GM12878 (cell line): ENCODE data around the gene HERPUD1. TPM values are rescaled to one million over a fixed set of nuclear protein-coding genes. Genes with fewer than 3 reads are reported as not detected.

Experiments
- ATAC-seq: fragments of 200-7000 bp; cut with Tn5 transposase; 3 replicates; pipeline ENCODE4 v1.9.1; 2020; ENCODE audit warnings: mild to moderate bottlenecking, moderate library complexity
- BruUV-seq: library from RNA; stranded (reverse); fragments of 400-500 nt; replicated peaks from 2 replicates; lab custom pipeline; 2021; lab: Mats Ljungman, UMichigan
- CTCF ChIA-PET: fragments of 300-600 bp; sonication (Branson Sonifier 250); formaldehyde crosslinking; extraction: SDS; loops from one replicate; lab custom pipeline; 2021; ENCODE audit warnings: inconsistent platforms; lab: Yijun Ruan, JAX
- POLR2A ChIA-PET: fragments of 350-600 bp; formaldehyde crosslinking; extraction: SDS; loops from one replicate; lab custom pipeline; 2021; ENCODE audit warnings: inconsistent platforms; lab: Charles Lee
- RAD21 ChIA-PET: fragments of 300-600 bp; sonication (Branson Sonifier 250); formaldehyde crosslinking; loops from one replicate; lab custom pipeline; 2023; ENCODE audit warnings: antibody characterized with exemption; ENCODE audit not compliant: unreplicated experiment; lab: Charles Lee
- SMC1A ChIA-PET: fragments of 300-600 bp; sonication (Branson Sonifier 250); formaldehyde crosslinking; loops from one replicate; lab custom pipeline; 2023; ENCODE audit not compliant: unreplicated experiment, uncharacterized antibody; lab: Charles Lee
- DNase-seq: peaks from one replicate; pipeline ENCODE4 v3.0.0-alpha.2; 2011; ENCODE audit warnings: low read depth, low spot score
- FAIRE-seq: peaks from 3 replicates; lab custom pipeline; 2011; peaks lifted over from hg19 to GRCh38; lab: Jason Lieb, UNC
- H2AFZ ChIP-seq: 2 replicates; pipeline ENCODE4 v1.6.0; 2011; ENCODE audit warnings: low read depth, low read length, control low read depth; ENCODE audit not compliant: control insufficient read depth
- H3K27ac ChIP-seq: 2 replicates; pipeline ENCODE4 v1.5.1; 2011; ENCODE audit warnings: control low read depth; ENCODE audit not compliant: control insufficient read depth, insufficient read depth
- H3K27me3 ChIP-seq, 2 experiments: replicated peaks in 1 of 2; 2 replicates each; pipeline versions ENCODE4 v1.6.0 to v1.6.1; 2011; ENCODE audit warnings: low read length in 1 of 2; ENCODE audit not compliant: control insufficient read depth in 2 of 2, insufficient read depth in 2 of 2
- H3K36me3 ChIP-seq, 2 experiments: 2 replicates each; pipeline ENCODE4 v1.5.1; 2011; ENCODE audit warnings: low read length in 1 of 2; ENCODE audit not compliant: control insufficient read depth in 2 of 2, insufficient read depth in 2 of 2
- H3K4me1 ChIP-seq: 2 replicates; pipeline ENCODE4 v1.6.1; 2011; ENCODE audit warnings: mild to moderate bottlenecking, low read length, moderate library complexity, mixed read lengths; ENCODE audit not compliant: control insufficient read depth, insufficient read depth
- H3K4me2 ChIP-seq: 2 replicates; pipeline ENCODE4 v1.6.0; 2011; ENCODE audit warnings: control low read depth; ENCODE audit not compliant: control insufficient read depth, insufficient read depth
- H3K4me3 ChIP-seq: fragments of 200-600 bp; sonication (generic); 2 replicates; pipeline ENCODE4 v1.5.1; 2016
- H3K79me2 ChIP-seq: 2 replicates; pipeline ENCODE4 v1.6.0; 2011; ENCODE audit warnings: low read length; ENCODE audit not compliant: control insufficient read depth, insufficient read depth
- H3K9ac ChIP-seq: 2 replicates; pipeline ENCODE4 v1.8.0; 2011; ENCODE audit warnings: low read length, control low read depth, mixed read lengths; ENCODE audit not compliant: control insufficient read depth, insufficient read depth
- H3K9me3 ChIP-seq: replicated peaks from 3 replicates; pipeline ENCODE4 v1.5.1; 2011; ENCODE audit warnings: mild to moderate bottlenecking, low read length; ENCODE audit not compliant: control insufficient read depth, insufficient read depth
- H4K20me1 ChIP-seq: 2 replicates; pipeline ENCODE4 v1.6.0; 2011; ENCODE audit not compliant: control insufficient read depth, insufficient read depth
- CEBPZ ChIP-seq: fragments of 150-350 bp; IDR thresholded peaks from 2 replicates; pipeline ENCODE4 v1.6.1; 2016; ENCODE audit warnings: low read depth, low read length
- E4F1 ChIP-seq: fragments of 450-650 bp; IDR thresholded peaks from 2 replicates; pipeline ENCODE4 v1.6.1; 2018; ENCODE audit warnings: borderline replicate concordance, mild to moderate bottlenecking; ENCODE audit not compliant: partially characterized antibody
- GABPA ChIP-seq: IDR thresholded peaks from 2 replicates; pipeline ENCODE4 v1.6.1; 2014; ENCODE audit warnings: antibody characterized with exemption, low read depth, mild to moderate bottlenecking, inconsistent platforms
- MEF2B ChIP-seq: fragments of 450-650 bp; IDR thresholded peaks from 2 replicates; pipeline ENCODE4 v1.6.1; 2018; ENCODE audit warnings: mild to moderate bottlenecking, moderate library complexity; ENCODE audit not compliant: partially characterized antibody, poor library complexity, severe bottlenecking
- NRF1 ChIP-seq: conservative IDR thresholded peaks from 2 replicates; pipeline ENCODE4 v1.6.1; 2011; ENCODE audit warnings: mild to moderate bottlenecking, low read depth, low read length, improper control_type of control experiment
- SMAD1 ChIP-seq: fragments of 450-650 bp; IDR thresholded peaks from 2 replicates; pipeline ENCODE4 v1.6.1; 2018; ENCODE audit warnings: mild to moderate bottlenecking, low read depth; ENCODE audit not compliant: partially characterized antibody
- SPI1 ChIP-seq: IDR thresholded peaks from 2 replicates; pipeline ENCODE4 v1.6.1; 2011; ENCODE audit warnings: low read depth, mild to moderate bottlenecking, low read length, moderate library complexity, borderline replicate concordance; ENCODE audit not compliant: insufficient read depth
- SRF ChIP-seq, 2 experiments: IDR thresholded peaks; 2 replicates each; pipeline ENCODE4 v1.6.1; 2011; ENCODE audit warnings: low read depth in 2 of 2, low read length in 2 of 2, mild to moderate bottlenecking in 1 of 2, moderate library complexity in 1 of 2
- TCF7 ChIP-seq: IDR thresholded peaks from 2 replicates; pipeline ENCODE4 v1.6.1; 2014; ENCODE audit warnings: antibody characterized with exemption, borderline replicate concordance
- WRNIP1 ChIP-seq: IDR thresholded peaks from 2 replicates; pipeline ENCODE4 v1.6.1; 2011; ENCODE audit warnings: low read depth, low read length, improper control_type of control experiment, borderline replicate concordance
- WGBS: methylation state at CpG from one replicate; pipeline ENCODE4 v1.1.6; 2016; ENCODE audit warnings: low lambda C conversion rate; ENCODE audit not compliant: insufficient replicate concordance, insufficient coverage; ENCODE audit errors: missing lambda C conversion rate; 5-methylcytosine and 5-hydroxymethylcytosine counted together
- in situ Hi-C: fragments of 300-500 bp; cut with MboI; formaldehyde crosslinking; loops from 9 replicates; pipeline ENCODE4 v1.14.3; 2018; ENCODE audit warnings: mixed read lengths
- intact Hi-C: fragments of 100-400 bp; cut with micrococcal nuclease; formaldehyde crosslinking; loops from one replicate; pipeline ENCODE4 v1.14.2; 2022; ENCODE audit not compliant: unreplicated experiment
- polyA plus RNA-seq, 11 experiments: library from polyadenylated mRNA; depleted of rRNA in 4 of 11; unstranded in 6 of 11; stranded (reverse) in 5 of 11; fragments of >200 nt; fragmentation: Nextera tagmentation in 4 of 11; fragmentation: Illumina TruSeq in 1 of 11; extraction: Ambion mirVana in 4 of 11; extraction: Trizol in 1 of 11; gene quantifications; 1 replicate in 1 of 11; 2 replicates in 10 of 11; pipeline versions ENCODE4 v1.2.1 to v1.2.3, GENCODE V29; 2011 to 2016; ENCODE audit warnings: inconsistent platforms in 2 of 11, missing spikeins in 2 of 11, low read depth in 1 of 11
- total RNA-seq, 4 experiments: library from RNA; depleted of rRNA in 3 of 4; stranded (reverse); fragments of >200 nt in 3 of 4; fragmentation: Illumina TruSeq in 1 of 4; extraction: Trizol in 1 of 4; gene quantifications; 2 replicates each; pipeline versions ENCODE4 v1.2.1 to v1.2.3, GENCODE V29; 2013 to 2021
- TF ChIP-seq, protein P1 (sequence below): fragments of 450-650 bp; IDR thresholded peaks from 2 replicates; pipeline ENCODE4 v1.6.1; 2017; ENCODE audit warnings: mild to moderate bottlenecking, moderate library complexity

Gene HERPUD1
- total and polyA plus RNA-seq, 10 of the 15 experiments (the other 5 are each of a cell fraction or from before 2014, with no cell fraction given) = 32.6 to 212 (median 122) TPM

DNA sequence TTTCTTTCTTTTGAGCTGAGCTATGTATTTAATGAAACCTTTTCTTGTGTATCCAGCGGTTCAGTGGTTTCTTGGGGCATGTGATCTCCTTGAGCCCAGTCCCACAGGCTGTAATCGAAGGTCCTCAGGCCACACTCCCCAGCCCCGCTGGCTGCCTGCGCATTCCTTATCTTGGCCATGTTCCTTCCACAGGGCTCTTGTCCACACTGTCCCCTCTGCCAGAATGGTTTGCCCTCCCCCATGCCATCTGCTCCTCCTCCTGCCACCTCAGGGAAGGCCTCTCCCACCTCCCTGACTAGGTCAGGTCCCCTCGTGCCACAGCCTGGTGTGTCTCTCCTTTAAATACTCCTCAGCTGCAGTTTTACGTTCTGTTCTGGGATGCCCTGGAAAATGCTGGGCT is 45.3 kb downstream of the HERPUD1 start:
- POLR2A ChIA-PET = interaction anchor here (2.9 to 17.6 kb wide), 4 partner anchors 6 to 65 kb away, joined by 10 to 343 read pairs (median 280); partner anchors contain the start of gene NLRC5
- Histone ChIP-seq H3K27ac (no peak overlapping the region), H2AFZ (no peak overlapping the region), H3K79me2 (no peaks in the 10 kb centered on the region), H3K4me3 (no peak overlapping the region), H3K9ac (no peak overlapping the region), H4K20me1 (no peaks in the 10 kb centered on the region), H3K4me1 (peaks cover 53% of the 10 kb centered on the region), H3K36me3 (no peaks in the 10 kb centered on the region), H3K4me2 (no peak overlapping the region), H3K9me3 (no peaks in the 10 kb centered on the region), H3K27me3 (no peaks in the 10 kb centered on the region)
- FAIRE-seq = no peak
- SMC1A ChIA-PET = interaction anchor here (1.2 to 31.6 kb wide), 8 partner anchors 7 to 69 kb away, joined by 3 to 604 read pairs (median 14); partner anchors contain the start of genes CETP and NLRC5
- no peak for ATAC-seq
- 88% methylated on average over 6 of the region's 6 CpGs for WGBS
- RAD21 ChIA-PET = interaction anchor here (1.2 to 22.4 kb wide), 4 partner anchors 9 to 64 kb away, joined by 3 to 473 read pairs (median 242); partner anchors contain the start of gene CETP
- CTCF ChIA-PET = interaction anchor here (1.3 to 19.4 kb wide), 5 partner anchors 10 to 69 kb away, joined by 3 to 420 read pairs (median 5); partner anchors contain the start of genes CETP and NLRC5
- in situ Hi-C loops = no loop called here
- no TSS peak for BruUV-seq
- intact Hi-C loops = no loop called here
- no peak for DNase-seq
- TF ChIP-seq NRF1 (no peak), MEF2B (no peak), SPI1 (no peak), GABPA (no peak), SMAD1 (no peak), E4F1 (no peak), SRF (IDR thresholded peaks at IDR 0.05; ENCODE audit: low read depth in 2 of 2, low read length in 2 of 2) (no peak), CEBPZ (no peak), TCF7 (no peak), WRNIP1 (no peak)
- TF ChIP-seq, protein P1, sequence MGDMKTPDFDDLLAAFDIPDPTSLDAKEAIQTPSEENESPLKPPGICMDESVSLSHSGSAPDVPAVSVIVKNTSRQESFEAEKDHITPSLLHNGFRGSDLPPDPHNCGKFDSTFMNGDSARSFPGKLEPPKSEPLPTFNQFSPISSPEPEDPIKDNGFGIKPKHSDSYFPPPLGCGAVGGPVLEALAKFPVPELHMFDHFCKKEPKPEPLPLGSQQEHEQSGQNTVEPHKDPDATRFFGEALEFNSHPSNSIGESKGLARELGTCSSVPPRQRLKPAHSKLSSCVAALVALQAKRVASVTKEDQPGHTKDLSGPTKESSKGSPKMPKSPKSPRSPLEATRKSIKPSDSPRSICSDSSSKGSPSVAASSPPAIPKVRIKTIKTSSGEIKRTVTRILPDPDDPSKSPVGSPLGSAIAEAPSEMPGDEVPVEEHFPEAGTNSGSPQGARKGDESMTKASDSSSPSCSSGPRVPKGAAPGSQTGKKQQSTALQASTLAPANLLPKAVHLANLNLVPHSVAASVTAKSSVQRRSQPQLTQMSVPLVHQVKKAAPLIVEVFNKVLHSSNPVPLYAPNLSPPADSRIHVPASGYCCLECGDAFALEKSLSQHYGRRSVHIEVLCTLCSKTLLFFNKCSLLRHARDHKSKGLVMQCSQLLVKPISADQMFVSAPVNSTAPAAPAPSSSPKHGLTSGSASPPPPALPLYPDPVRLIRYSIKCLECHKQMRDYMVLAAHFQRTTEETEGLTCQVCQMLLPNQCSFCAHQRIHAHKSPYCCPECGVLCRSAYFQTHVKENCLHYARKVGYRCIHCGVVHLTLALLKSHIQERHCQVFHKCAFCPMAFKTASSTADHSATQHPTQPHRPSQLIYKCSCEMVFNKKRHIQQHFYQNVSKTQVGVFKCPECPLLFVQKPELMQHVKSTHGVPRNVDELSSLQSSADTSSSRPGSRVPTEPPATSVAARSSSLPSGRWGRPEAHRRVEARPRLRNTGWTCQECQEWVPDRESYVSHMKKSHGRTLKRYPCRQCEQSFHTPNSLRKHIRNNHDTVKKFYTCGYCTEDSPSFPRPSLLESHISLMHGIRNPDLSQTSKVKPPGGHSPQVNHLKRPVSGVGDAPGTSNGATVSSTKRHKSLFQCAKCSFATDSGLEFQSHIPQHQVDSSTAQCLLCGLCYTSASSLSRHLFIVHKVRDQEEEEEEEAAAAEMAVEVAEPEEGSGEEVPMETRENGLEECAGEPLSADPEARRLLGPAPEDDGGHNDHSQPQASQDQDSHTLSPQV = no peak
